K562 (cell line): Measurements from ENCODE around the gene CD274. TPM values are rescaled to one million over a fixed set of nuclear protein-coding genes. Genes with fewer than 3 reads are reported as not detected.

Experiments
- ATAC-seq: fragments of 200-7000 bp; cut with Tn5 transposase; 3 replicates; pipeline ENCODE4 v1.9.1; 2020; ENCODE audit warnings: moderate library complexity
- BruUV-seq: library from RNA; stranded (reverse); fragments of 400-500 nt; replicated peaks from 2 replicates; lab custom pipeline; 2021; lab: Mats Ljungman, UMichigan
- CTCF ChIA-PET: fragments of 300-600 bp; formaldehyde crosslinking; extraction: SDS; loops from one replicate; lab custom pipeline; 2021; ENCODE audit warnings: low intra/inter-chr PET ratio; lab: Yijun Ruan, JAX
- POLR2A ChIA-PET: fragments of 300-600, 350-650 bp; sonication (Branson Sonifier 250); formaldehyde crosslinking; extraction: SDS; loops from one replicate; lab custom pipeline; 2021; ENCODE audit warnings: antibody characterized with exemption, inconsistent platforms; lab: Yijun Ruan, JAX
- DNase-seq, 4 experiments: peaks; one replicate each; pipeline versions ENCODE4 v3.0.0 to v3.0.0-alpha.2; 2011 to 2018; ENCODE audit warnings: low spot score in 3 of 4, mixed read lengths in 3 of 4; ENCODE audit errors: extremely low read depth in 1 of 4
- FAIRE-seq: peaks from 2 replicates; lab custom pipeline; 2011; peaks lifted over from hg19 to GRCh38; lab: Jason Lieb, UNC
- H2AFZ ChIP-seq: 2 replicates; pipeline ENCODE4 v1.6.0; 2011; ENCODE audit warnings: low read depth, low read length, control low read depth, inconsistent platforms
- H3K27ac ChIP-seq: fragments of 200-600 bp; 3 replicates; pipeline ENCODE4 v1.8.0; 2011; ENCODE audit warnings: low read depth, mild to moderate bottlenecking, control low read depth, inconsistent platforms, low read length, moderate library complexity, mixed read lengths; ENCODE audit errors: extremely low read depth
- H3K27me3 ChIP-seq, 2 experiments: fragments of 300-600 bp in 1 of 2; 2 replicates in 1 of 2; 3 replicates in 1 of 2; pipeline versions ENCODE4 v1.6.0 to v1.8.0; 2011; ENCODE audit warnings: inconsistent platforms in 2 of 2, low read length in 2 of 2, mild to moderate bottlenecking in 1 of 2, mixed read lengths in 1 of 2, moderate library complexity in 1 of 2; ENCODE audit not compliant: control insufficient read depth in 2 of 2, insufficient read depth in 2 of 2
- H3K36me3 ChIP-seq: fragments of 300-600 bp; 3 replicates; pipeline ENCODE4 v1.8.0; 2011; ENCODE audit warnings: mild to moderate bottlenecking, low read length, inconsistent platforms; ENCODE audit not compliant: control insufficient read depth, insufficient read depth
- H3K4me1 ChIP-seq, 2 experiments: fragments of 200-600 bp in 1 of 2; replicated peaks in 1 of 2; 2 replicates in 1 of 2; 3 replicates in 1 of 2; pipeline versions ENCODE4 v1.5.1 to v1.8.0; 2011; ENCODE audit warnings: inconsistent platforms in 2 of 2, low read length in 2 of 2, mild to moderate bottlenecking in 1 of 2, mixed read lengths in 1 of 2, moderate library complexity in 1 of 2; ENCODE audit not compliant: control insufficient read depth in 2 of 2, insufficient read depth in 2 of 2
- H3K4me2 ChIP-seq: 2 replicates; pipeline ENCODE4 v1.6.1; 2011; ENCODE audit warnings: low read length, control low read depth, inconsistent platforms, mixed read lengths; ENCODE audit not compliant: insufficient read depth
- H3K4me3 ChIP-seq: fragments of 200-600 bp; sonication (generic), shearing (Covaris generic); 2 replicates; pipeline ENCODE4 v1.5.1; 2016; ENCODE audit warnings: control low read depth, inconsistent platforms
- H3K79me2 ChIP-seq: fragments of 200-600 bp; 3 replicates; pipeline ENCODE4 v1.8.0; 2011; ENCODE audit warnings: low read length, inconsistent platforms; ENCODE audit not compliant: control insufficient read depth, insufficient read depth
- H3K9ac ChIP-seq, 2 experiments: 2 replicates each; pipeline versions ENCODE4 v1.6.0 to v1.6.1; 2011; ENCODE audit warnings: low read depth in 2 of 2, low read length in 2 of 2, control low read depth in 1 of 2, inconsistent platforms in 1 of 2, mild to moderate bottlenecking in 1 of 2, mixed read lengths in 1 of 2; ENCODE audit not compliant: insufficient read depth in 1 of 2
- H3K9me1 ChIP-seq: one replicate; pipeline ENCODE4 v1.6.0; 2011; ENCODE audit warnings: inconsistent platforms, mild to moderate bottlenecking, low read length, moderate library complexity; ENCODE audit not compliant: control insufficient read depth, insufficient read depth
- H3K9me3 ChIP-seq: replicated peaks from 2 replicates; pipeline ENCODE4 v1.5.1; 2011; ENCODE audit warnings: low read depth, low read length, inconsistent platforms; ENCODE audit not compliant: control insufficient read depth, insufficient read depth
- H4K20me1 ChIP-seq: replicated peaks from 2 replicates; pipeline ENCODE4 v1.6.1; 2011; ENCODE audit warnings: low read length, inconsistent platforms, mixed read lengths; ENCODE audit not compliant: control insufficient read depth, insufficient read depth
- GABPB2 ChIP-seq: fragments of 250-450 bp; sonication (Bioruptor Pico); conservative IDR thresholded peaks from 2 replicates; pipeline ENCODE4 v1.5.1; 2021; ENCODE audit warnings: mild to moderate bottlenecking
- HMGXB4 ChIP-seq: sonication (generic); formaldehyde crosslinking; IDR thresholded peaks from 2 replicates; pipeline ENCODE4 v1.8.1; 2023; ENCODE audit warnings: mild to moderate bottlenecking, missing genetic modification reagents
- WGBS: fragments of 100-300 bp; shearing (Covaris generic); methylation state at CpG from one replicate; pipeline ENCODE4 v1.1.6; 2016; ENCODE audit warnings: low coverage, mixed read lengths; ENCODE audit not compliant: insufficient coverage; ENCODE audit errors: missing lambda C conversion rate; 5-methylcytosine and 5-hydroxymethylcytosine counted together
- in situ Hi-C: fragments of 300-500 bp; cut with MboI; formaldehyde crosslinking; loops from 4 replicates; pipeline ENCODE4 v1.15.0; 2018; ENCODE audit warnings: inconsistent platforms, mixed read lengths
- intact Hi-C: fragments of 100-400 bp; cut with micrococcal nuclease; formaldehyde crosslinking; loops from 2 replicates; pipeline ENCODE4 v1.14.2; 2022
- polyA plus RNA-seq, 8 experiments: library from polyadenylated mRNA; depleted of rRNA in 4 of 8; stranded (reverse) in 5 of 8; unstranded in 3 of 8; fragments of >200 nt; fragmentation: Nextera tagmentation in 2 of 8; fragmentation: Illumina TruSeq in 1 of 8; extraction: Ambion mirVana in 2 of 8; extraction: Trizol in 1 of 8; gene quantifications; 2 replicates each; pipeline versions ENCODE4 v1.2.1 to v1.2.3, GENCODE V29; 2011 to 2014; ENCODE audit warnings: inconsistent platforms in 1 of 8, missing spikeins in 1 of 8
- total RNA-seq, 7 experiments: library from RNA; depleted of rRNA in 6 of 7; stranded (reverse); fragments of >200 nt in 6 of 7; fragmentation: Illumina TruSeq in 2 of 7; extraction: Trizol in 2 of 7; gene quantifications; 2 replicates each; pipeline versions ENCODE4 v1.2.1 to v1.2.3, GENCODE V29; 2011 to 2021; ENCODE audit warnings: low replicate concordance in 1 of 7

The CD274 gene
- total and polyA plus RNA-seq, 9 of the 15 experiments (the other 6 are each of a cell fraction or from before 2014, with no cell fraction given) = 0.07 to 0.51 (median 0.30) TPM; not detected in 1

- no peak for TF ChIP-seq HMGXB4 (CRISPR knock-in tag)
Observed at GRCh38 chr9:5421163-5421562, 29.2 kb upstream of the CD274 start (continued).

GRCh38 chr9:5422276-5422675 lies 28.1 kb upstream of the CD274 start:
- intact Hi-C loops = loop anchor here (10.0 kb wide), 1 partner anchor 157 kb away; no protein-coding TSS in a partner anchor
- DNase-seq = no peak
- Histone ChIP-seq H2AFZ (no peak overlapping the region), H3K27ac (no peak overlapping the region), H3K4me1 (peaks cover 0 to 5% of the 10 kb centered on the region in 2 experiments; a peak in 1 of 5 replicates), H3K4me2 (no peak overlapping the region), H3K9ac (no peak overlapping the region), H3K9me1 (no peaks in the 10 kb centered on the region), H3K4me3 (no peak overlapping the region), H4K20me1 (no peaks in the 10 kb centered on the region), H3K79me2 (no peaks in the 10 kb centered on the region), H3K9me3 (no peaks in the 10 kb centered on the region), H3K27me3 (peaks cover 0 to 10% of the 10 kb centered on the region in 2 experiments; a peak in 3 of 5 replicates), H3K36me3 (no peaks in the 10 kb centered on the region)
- no peak for TF ChIP-seq GABPB2
- BruUV-seq = no TSS peak
- WGBS = 36% methylated on average over 1 of the region's 1 CpG
- ChIA-PET POLR2A (no interaction called here), CTCF (interaction anchor here (0.6 kb wide), 1 partner anchor 168 kb away, joined by 3 read pairs; no protein-coding TSS in a partner anchor)
- in situ Hi-C loops = no loop called here
- no peak for ATAC-seq
- FAIRE-seq = no peak
